ENCODE results near the gene CIAO1.
"Not testable (repeated sequence)": the region's sequence is repeated elsewhere in the genome, so short reads cannot be mapped to it uniquely, and the experiment has no call there.

CIAO1 gene

GRCh38 chr2:96254571-96254970 lies 11.5 kb upstream of the CIAO1 start:
- no peak for DNase-seq (ENCODE audit: extremely low spot score)
- ChIA-PET POLR2A (interaction anchor here (1.4 to 1.7 kb wide), 2 partner anchors 12 to 46 kb away, joined by 5 to 9 read pairs; partner anchors contain the start of genes CIAO1, STARD7 and TMEM127), CTCF (no interaction called here)
- TF ChIP-seq SUZ12 (IDR thresholded peaks at IDR 0.05): no peak
- no peak for TF ChIP-seq LEF1 (IDR thresholded peaks at IDR 0.05; ENCODE audit: borderline replicate concordance)
- no peak for TF ChIP-seq TARDBP (IDR thresholded peaks at IDR 0.05)
- no peak for TF ChIP-seq BHLHE40 (IDR thresholded peaks at IDR 0.05; ENCODE audit: borderline replicate concordance)
- TF ChIP-seq FOXA1 (IDR thresholded peaks at IDR 0.05): no peak
- TF ChIP-seq CTBP1 (IDR thresholded peaks at IDR 0.05; ENCODE audit: borderline replicate concordance): no peak
- TF ChIP-seq NFRKB (IDR thresholded peaks at IDR 0.05): no peak
- TF ChIP-seq ARNT (IDR thresholded peaks at IDR 0.05): no peak
- no peak for TF ChIP-seq HDGF (IDR thresholded peaks at IDR 0.05; ENCODE audit: borderline replicate concordance)
- TF ChIP-seq ELF4 (IDR thresholded peaks at IDR 0.05): no peak
- TF ChIP-seq SP1 (IDR thresholded peaks at IDR 0.05): no peak

DNA sequence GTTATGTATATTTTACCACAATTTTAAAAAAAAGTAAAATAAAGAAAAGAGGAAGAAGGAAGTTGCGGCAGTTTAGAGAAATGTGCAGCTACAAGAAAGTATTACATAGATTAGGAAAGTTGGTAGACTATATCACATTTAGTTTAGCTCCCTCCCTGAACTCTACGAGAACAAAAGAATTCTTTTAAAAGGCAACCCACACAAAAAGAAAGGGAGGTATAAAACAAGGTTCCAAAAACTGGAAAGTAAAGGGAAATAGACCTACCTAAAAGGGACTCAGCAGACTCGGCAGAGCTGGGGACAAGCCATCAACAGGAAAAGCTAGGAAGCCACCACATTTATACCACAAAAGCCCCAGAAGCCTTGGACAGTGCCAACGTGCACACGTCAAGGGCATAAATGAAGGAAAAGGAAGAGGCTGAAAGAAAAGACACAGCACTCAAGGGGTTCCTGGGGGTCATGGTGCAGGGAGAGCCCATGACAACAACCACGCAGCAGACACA lies 9.4 kb upstream of the CIAO1 start:
- no peak for DNase-seq (ENCODE audit: extremely low spot score)

DNA sequence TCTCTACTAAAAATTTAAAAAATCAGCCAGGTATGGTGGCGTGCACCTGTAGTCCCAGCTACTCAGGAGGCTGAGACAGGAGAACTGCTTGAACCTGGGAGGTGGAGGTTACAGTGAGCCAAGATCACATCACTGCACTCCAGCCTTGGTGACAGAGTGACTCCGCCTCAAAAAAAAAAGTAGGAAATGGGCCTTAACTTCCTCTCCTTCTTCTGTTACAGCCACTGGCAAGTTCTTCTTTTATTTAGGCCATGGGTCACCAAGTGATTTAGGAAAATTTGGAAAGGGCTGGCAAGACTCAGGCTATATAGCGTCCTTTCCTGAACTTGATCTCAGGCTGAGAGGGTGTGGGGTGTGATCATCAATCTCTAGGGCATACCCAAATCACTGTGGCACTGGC lies 8.3 kb upstream of the CIAO1 start:
- DNase-seq (ENCODE audit: extremely low spot score); POLR2A ChIA-PET; CTCF ChIA-PET: not testable (repeated sequence)

More for the DNA sequence above, 9.4 kb upstream of the CIAO1 start:
- ChIA-PET CTCF (interaction anchor here (0.7 to 0.9 kb wide), 2 partner anchors 8 to 10 kb away, joined by 3 to 9 read pairs; no protein-coding TSS in a partner anchor), POLR2A (no interaction called here)
- TF ChIP-seq LEF1 (IDR thresholded peaks at IDR 0.05; ENCODE audit: borderline replicate concordance) (no peak), SP1 (IDR thresholded peaks at IDR 0.05) (no peak), FOXA1 (IDR thresholded peaks at IDR 0.05) (no peak), FOXK2 (IDR thresholded peaks at IDR 0.05) (no peak), BHLHE40 (IDR thresholded peaks at IDR 0.05; ENCODE audit: borderline replicate concordance) (no peak), SUZ12 (IDR thresholded peaks at IDR 0.05) (no peak), PKNOX1 (IDR thresholded peaks at IDR 0.05) (no peak), ZNF384 (IDR thresholded peaks at IDR 0.05) (no peak), HDGF (IDR thresholded peaks at IDR 0.05; ENCODE audit: borderline replicate concordance) (no peak), L3MBTL2 (conservative IDR thresholded peaks at IDR 0.05) (no peak), NFRKB (IDR thresholded peaks at IDR 0.05) (no peak), TARDBP (IDR thresholded peaks at IDR 0.05) (no peak), ELF4 (IDR thresholded peaks at IDR 0.05) (no peak), ARNT (IDR thresholded peaks at IDR 0.05) (no peak), FOXM1 (IDR thresholded peaks at IDR 0.05; ENCODE audit: borderline replicate concordance) (no peak), CTBP1 (IDR thresholded peaks at IDR 0.05; ENCODE audit: borderline replicate concordance) (no peak)

DNA sequence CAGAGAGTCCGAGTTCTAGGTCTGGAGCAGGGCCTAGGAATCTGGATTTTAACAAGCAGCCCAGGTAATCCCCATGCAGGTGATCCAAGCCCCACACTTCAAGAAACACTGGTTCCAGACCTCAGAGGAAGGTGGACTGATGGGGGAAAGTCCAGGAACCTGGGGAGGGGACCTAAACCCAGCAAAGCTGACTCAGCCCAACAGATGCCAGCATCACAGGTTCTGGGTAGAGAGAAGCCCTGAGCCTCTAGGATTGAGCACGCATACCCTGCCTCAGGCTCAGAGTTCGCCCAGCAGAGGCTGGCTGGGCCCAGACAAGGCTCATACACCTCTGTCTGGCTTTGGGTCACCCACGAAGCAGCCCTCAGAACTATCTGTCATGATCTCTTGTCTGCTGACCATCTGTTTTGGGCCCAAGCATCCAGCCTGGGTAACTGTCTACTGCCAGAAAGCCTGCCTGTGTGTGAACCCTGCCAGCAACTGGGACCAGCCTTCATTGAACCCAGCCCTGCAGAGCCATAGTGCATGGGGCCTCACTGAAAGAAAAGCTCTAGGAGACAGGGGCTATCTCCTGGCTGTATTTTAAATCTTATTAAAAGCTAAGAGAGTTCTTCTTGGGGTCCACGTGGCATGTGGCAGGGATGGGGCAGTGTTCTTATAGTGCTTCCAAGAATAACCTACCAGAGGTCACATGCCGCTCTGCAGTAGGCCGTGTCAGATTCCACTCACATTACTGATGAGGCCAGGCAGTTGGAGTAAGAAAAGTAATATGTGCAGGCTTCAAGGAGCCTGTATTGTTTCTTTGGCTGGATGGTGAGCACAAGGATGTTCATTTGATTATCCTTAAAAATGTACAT lies 7.6 kb upstream of the CIAO1 start:
- CTCF ChIA-PET: interaction anchor here (0.7 kb wide), 1 partner anchor 50 kb away, joined by 3 read pairs; the partner anchor contains the start of gene STARD7
- POLR2A ChIA-PET: interaction anchor here (1.1 to 4.4 kb wide), 3 partner anchors 10 to 50 kb away, joined by 3 to 27 read pairs (median 3); partner anchors contain the start of gene STARD7
- no peak for TF ChIP-seq L3MBTL2 (conservative IDR thresholded peaks at IDR 0.05)
- no peak for TF ChIP-seq BHLHE40 (IDR thresholded peaks at IDR 0.05; ENCODE audit: borderline replicate concordance)
- no peak for TF ChIP-seq SP1 (IDR thresholded peaks at IDR 0.05)
- no peak for TF ChIP-seq CTBP1 (IDR thresholded peaks at IDR 0.05; ENCODE audit: borderline replicate concordance)
- no peak for TF ChIP-seq ELF4 (IDR thresholded peaks at IDR 0.05)
- TF ChIP-seq ZNF384 (IDR thresholded peaks at IDR 0.05): no peak
- TF ChIP-seq PKNOX1 (IDR thresholded peaks at IDR 0.05): no peak
- no peak for TF ChIP-seq FOXM1 (IDR thresholded peaks at IDR 0.05; ENCODE audit: borderline replicate concordance)
- no peak for TF ChIP-seq FOXA1 (IDR thresholded peaks at IDR 0.05)
- DNase-seq (ENCODE audit: extremely low spot score): no peak

DNA sequence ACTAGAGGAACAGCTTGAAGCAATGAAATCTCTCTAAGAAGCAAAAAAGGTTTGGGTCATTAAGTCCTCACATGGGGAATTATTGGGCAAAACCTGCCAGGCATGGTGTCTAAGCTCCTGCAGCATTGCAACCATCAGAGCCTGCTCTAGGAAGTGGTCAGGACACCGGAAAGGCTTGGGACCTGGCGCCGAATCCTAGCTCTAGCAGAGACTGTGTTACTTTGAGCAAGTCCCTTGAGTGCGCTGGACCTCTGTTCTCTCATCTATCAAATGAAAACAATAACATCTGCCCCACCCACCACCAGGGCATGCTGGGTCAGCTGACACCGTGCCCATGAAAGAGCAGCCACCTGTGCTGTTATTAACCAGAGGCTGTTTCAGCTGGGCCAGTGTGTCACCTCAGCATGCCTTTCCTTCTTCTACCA lies 6.5 kb upstream of the CIAO1 start:
- DNase-seq (ENCODE audit: extremely low spot score): no peak
- TF ChIP-seq L3MBTL2 (conservative IDR thresholded peaks at IDR 0.05): no peak
- TF ChIP-seq PKNOX1 (IDR thresholded peaks at IDR 0.05): no peak
- no peak for TF ChIP-seq SP1 (IDR thresholded peaks at IDR 0.05)
- no peak for TF ChIP-seq NFRKB (IDR thresholded peaks at IDR 0.05)
- no peak for TF ChIP-seq ELF4 (IDR thresholded peaks at IDR 0.05)
- TF ChIP-seq SUZ12 (IDR thresholded peaks at IDR 0.05): no peak
- ChIA-PET POLR2A (interaction anchor here (1.1 to 4.4 kb wide), 5 partner anchors 11 to 56 kb away, joined by 3 to 27 read pairs (median 3); partner anchors contain the start of gene STARD7), CTCF (interaction anchor here (0.6 to 0.7 kb wide), 2 partner anchors 51 to 1133 kb away, joined by 3 read pairs; partner anchors contain the start of gene STARD7)

Data from HEK293T (cell line).